T1000 (cell line): ENCODE data around the gene B4GALT3.

Experiments
- DNase-seq: peaks from one replicate; lab custom pipeline; 2025; ENCODE audit warnings: mixed read lengths; lab: John Stamatoyannopoulos, UW

The B4GALT3 gene

DNA sequence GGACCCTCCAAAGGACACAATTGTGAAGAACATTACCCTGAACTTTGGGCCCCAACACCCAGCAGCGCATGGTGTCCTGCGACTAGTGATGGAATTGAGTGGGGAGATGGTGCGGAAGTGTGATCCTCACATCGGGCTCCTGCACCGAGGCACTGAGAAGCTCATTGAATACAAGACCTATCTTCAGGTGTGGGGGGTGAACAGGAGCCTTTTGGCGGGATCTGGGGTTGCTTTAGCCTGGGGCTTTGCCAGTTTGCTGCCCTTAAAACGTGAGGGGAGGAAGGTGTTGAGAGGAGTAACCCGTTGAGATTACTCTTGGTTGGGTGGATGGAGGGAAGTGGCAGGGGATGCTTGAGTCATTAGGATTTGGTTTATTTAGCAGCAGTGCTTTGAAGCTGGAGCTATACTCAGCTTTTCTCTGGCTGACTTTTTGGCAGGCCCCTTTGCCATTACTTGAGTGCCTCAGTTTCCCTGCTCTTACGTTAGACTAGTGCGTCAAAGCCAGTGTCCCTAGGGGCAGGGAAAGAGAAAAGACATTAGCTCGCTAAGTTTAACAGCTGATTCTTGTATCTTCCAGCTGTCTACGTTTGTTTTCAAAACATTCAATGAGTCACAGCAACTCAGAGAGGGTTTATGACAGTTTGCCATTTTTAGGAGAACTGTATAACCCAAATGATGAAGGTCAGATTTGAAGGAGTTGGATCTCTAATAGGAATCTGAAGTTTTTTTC, 29.3 kb upstream of the B4GALT3 start:
- DNase-seq: no peak

DNA sequence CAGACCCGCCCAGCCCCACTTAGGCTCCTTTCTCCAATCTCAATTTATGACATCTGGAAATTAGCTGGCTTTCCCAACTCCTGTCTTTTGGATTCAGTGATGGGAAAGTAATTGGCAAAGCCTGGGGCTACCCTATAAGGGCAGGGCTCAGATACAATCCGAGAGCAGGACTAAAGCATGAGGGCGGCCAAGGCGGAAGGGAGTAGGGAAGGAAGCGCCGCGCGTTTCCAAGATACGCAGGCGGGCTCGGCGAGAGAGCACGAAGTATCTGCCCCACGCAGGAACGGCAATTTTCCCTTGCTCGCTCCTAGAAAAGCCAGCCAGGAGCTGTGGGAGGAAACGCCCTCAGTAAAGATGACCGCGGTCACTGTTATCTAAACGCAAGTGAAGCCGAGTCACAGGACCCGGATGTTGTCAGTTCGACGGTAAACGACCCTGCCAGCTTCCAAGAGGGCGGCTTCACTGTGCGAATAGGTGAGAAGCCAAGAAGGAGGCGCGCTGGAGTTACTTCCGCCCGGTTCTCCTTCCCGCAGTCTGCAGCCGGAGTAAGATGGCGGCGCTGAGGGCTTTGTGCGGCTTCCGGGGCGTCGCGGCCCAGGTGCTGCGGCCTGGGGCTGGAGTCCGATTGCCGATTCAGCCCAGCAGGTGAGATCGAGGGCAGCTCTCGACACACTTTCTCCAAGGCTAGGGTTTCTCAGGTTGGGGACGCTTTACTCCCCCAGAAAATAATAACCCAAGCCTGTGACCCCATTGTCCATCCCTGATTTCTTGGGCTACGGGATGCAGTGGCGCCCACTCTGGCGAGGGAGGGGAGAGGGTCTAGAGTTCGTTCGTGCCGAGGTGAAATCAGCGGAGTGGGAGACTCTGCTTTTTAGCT, 24.8 kb upstream of the B4GALT3 start, which contains the start of gene NDUFS2:
TSS of gene NDUFS2 (plus strand) at position 532 of the 877 bp plus-strand sequence. CDS start at position 551, 19 bp downstream.
- DNase-seq: peak; percentile 85

DNA sequence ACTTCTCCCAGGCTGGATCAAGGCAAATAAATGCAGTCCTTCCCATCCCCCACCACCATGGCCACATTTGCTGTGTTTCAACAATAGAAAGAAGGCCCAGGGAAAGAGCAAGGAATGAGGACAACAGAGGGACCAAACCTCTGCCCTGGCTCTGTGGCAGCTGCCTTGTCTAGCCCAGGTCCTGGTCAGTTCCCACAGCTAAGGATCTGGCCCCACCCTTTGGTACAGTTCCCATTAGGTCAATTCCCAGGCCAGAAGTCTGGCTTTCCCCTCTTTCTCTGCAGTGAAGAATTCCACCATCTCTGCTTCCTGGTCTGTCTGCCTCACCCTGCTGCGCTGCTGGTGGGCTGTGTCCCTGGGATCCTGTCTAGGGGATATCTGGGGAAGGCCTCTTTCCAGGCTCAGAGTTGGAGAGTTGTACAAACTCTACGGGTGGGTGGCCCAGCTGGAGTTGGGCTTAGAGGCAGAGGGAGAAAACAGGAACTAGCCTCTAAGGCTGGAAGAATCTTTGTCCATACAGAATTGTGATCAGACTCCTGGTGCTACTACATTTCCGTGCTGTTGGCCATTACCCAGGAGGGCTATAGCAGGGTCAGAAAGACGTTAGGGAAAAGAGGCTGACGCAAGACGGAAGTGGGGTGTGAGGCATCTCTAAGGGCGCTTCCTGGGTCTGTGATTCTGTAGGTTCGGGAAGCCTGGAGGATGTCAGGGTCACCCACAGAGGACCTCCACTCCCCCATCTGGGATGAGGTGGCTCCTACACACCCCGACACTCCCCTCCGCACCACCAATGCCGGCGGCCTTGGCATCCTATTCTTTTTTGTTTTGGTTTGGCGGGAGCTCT, 23.9 kb upstream of the B4GALT3 start:
- DNase-seq: no peak

DNA sequence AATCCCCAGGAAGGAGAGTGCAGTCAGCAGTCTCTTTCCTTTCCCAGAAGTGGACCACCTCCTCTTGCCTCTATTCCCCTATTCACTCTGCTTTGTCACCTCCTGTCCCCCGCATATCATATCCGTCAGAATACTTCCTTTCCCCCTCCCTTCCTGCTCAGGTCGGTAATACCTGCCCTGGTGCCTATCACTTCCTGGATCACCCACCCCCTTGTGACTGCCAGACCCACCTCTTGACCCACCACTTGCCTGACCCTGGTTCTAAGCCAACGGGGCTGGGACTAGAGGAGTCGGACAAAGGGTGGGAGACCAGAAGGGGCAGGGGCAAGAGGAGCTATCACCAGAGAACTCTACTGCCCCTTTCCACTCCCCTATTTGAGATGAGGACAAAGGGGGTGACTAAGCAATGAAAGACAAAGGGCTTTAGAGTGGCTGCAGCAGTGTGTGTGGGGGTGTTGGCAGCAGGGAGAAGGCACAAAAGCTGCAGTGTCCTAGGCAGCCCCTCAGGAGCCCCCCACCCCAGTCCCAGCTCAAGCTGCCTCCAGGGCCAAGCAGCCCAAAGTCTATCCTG, 23.2 kb upstream of the B4GALT3 start:
- no peak for DNase-seq

DNA sequence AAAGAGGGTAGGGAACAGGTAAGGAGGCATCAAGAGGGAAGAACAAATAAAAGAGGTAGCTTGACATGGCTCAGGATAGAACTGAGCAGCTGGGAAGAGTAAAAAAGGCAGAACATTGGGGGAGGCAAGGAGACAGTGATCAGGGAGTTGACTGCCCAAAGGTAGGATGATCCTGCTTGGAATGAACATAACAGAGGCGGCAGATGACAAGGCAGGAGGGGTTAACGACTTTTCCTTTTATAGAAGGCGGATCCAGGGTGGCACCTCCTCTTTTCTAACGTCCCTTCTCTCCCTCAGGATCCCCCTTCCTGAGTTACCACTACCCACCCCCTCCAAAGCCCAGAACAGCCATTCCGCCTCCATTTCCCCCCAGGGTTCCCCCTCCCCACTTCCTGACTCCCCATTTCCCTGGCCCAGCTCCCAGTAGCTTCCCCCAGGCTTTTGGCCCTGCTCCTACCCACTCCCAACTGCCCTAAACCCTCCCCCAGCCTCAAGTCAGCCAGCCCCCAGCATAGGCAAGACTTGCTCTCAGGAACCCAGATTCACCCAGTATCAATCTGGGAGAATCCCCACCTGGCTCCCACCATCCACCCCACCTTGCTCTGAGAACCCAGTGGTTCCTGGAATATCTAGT, 22.3 kb upstream of the B4GALT3 start:
- no peak for DNase-seq

DNA sequence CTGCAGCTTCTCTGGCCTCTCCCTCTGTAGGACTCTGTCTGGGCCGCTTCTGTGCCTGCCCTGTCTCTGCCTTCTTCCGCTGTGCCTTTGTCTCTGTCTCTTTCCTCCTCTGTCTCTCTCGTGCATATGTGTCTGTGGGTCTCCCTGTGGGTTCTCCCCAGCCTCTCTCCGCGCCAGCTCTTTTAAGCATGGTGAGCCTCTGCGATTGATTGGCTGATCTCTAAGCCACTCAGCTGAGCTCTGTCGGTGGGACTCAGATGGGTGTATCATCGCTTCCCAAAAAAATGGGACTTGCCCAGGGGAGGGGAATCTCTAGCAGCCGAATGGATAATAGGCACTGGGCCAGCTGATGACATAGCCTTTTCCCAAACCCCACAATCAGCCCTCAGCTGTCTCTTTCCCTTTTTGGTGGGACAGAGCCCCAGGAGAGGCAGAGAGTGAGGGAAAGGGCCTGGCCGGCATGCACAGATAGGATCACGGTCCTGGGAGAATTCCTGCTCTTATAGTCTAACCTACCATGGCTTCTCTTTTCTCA, 21.7 kb upstream of the B4GALT3 start, which contains the start of gene ADAMTS4:
TSS of gene ADAMTS4 (minus strand) at position 158 of the 535 bp plus-strand sequence. CDS start 427 bp downstream, outside the sequence.
- DNase-seq: no peak

DNA sequence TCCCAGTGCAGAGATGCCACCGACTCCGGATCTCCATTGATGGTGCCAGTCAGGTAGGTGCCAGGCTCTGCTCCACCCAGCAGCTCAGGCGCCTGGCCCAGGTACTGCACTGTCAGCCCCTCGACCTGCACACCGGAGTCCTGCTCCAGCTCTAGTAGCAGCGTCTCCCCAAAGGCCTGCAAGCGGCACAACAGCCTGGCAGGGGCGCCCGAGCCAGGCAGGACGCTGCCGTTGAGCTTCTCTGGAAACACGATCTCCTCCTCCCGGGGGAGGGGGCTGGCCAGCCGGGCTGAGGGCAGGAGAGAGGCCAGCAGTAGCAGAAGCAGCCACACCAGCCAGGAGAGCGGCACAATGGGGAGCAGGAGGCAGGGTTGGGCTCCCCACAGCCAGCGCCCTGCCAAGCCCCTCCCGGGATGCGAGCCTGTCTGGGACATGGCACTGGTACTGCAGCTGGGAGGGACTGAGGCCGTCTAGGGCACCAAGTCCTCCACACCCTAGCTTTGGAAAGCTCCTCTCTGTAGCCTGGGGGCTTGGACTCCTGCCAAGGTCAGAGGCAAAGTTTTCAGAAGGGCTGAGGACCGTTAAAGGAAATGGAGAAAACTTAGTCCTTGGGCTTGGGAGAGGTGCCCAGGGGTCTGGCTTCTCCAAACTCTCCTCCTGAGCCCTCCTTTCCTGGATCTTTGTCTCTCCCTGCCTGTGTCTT, 21.0 kb upstream of the B4GALT3 start:
- DNase-seq: peak; percentile 9

DNA sequence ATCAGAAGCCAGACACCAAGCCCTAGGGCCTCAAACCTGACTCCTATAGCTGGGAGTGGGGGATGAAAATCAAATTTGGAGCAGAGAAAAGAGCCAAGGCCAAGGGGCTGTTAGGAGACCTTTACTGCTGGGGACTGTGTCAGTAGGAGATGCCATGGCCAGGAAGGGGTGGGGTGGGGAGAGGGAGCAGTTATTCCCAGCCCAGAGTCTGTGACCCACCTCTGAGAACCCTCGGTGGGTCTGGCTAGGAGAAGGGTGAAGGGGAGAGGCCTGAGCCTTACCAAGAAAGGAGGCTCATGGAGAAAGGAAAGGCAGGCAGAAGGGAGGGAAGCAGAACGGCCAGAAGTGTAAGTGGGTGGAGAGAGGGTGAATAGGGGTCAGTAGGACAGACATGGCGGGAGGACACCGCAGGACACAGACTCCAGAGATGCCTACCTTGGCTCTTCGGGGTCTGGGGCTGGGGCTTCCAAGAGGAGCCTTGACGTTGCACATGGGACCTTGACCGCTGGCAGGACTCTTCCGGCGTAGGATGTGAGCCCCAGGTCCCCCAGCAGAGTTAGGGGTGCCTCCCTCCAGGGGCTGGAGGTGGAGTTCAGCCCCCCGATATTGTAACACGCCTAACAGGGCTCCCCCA, 20.4 kb upstream of the B4GALT3 start:
- no peak for DNase-seq

DNA sequence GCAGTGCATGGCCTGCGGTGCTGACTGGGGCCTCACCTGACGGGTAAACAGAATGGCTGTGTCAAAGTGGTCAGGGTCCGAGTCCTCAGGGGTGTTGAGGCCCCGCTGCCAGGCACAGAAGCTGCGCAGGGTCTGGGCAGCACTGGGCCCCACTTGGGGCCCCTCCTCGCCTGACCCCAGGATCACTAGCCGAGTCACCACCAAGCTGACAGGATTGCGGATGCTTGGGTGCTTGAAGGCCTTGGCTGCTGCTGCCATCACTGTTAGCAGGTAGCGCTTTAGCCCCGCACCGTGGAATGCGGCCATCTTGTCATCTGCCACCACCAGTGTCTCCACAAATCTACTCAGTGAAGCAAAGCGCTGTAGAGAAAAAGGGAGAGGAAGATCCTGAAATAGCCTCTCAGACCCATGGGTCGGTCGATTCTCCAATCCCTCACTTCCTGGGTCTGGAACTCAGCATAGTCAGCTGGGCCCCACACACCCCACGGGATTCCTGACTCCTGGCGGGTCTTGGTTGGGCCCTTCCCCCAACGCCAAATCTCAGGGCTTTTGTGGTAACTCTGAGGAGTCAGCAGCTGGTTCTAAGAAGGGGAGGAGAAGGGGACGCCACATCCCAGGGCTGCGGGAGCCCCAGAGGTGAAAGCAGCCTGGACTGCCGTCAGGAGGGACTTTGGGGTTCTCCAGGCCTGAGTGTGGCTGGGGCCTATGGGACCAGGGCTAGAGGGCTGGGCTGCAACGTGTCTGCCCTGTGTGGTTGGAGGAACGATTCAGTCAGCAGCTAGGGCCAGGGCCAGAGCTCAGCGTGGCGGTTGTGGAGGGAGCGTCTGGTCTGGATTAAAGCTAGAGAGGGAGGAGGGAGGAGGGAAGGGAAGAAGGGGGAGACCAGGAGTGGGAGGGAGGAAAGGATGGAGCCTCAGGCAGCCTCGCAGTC, 19.5 kb upstream of the B4GALT3 start:
- DNase-seq: no peak

DNA sequence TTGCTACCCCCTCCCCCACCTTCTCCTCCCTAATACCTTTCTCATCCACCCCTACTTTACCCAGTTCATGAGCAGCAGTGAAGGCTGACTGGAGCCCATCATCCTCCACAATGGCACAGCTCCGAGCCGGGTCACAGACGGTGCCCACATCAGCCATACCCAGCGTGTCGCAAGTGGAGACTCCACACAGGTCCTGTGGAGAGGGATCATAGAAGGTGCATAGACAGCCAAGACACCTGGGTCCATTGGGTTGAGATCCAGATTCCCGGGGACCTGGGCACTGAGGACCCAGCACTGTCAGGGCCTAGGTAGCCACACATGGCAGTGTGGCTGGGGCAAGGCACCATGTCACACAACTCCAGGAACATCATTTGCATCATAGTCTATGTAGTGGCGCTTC, 18.8 kb upstream of the B4GALT3 start:
- DNase-seq: no peak

DNA sequence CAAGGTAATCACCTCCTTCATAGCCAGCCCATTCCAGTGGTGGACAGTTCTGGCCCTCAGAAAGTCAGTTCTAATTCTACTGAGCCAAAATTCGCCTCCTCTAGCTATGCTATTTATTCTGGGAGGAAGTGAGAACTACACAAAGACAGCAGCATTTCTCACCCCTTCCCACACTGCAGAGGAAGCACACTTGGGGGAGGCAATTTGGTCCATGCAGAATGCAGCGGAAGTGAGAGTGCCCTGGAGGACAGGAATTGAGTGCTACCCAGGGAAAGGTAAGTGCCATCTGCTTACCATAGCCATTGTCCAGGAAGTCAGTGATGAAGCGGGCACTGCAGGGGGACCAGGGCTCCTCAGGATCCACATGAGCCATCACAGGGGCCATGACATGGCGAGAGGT, 17.9 kb upstream of the B4GALT3 start:
- no peak for DNase-seq

DNA sequence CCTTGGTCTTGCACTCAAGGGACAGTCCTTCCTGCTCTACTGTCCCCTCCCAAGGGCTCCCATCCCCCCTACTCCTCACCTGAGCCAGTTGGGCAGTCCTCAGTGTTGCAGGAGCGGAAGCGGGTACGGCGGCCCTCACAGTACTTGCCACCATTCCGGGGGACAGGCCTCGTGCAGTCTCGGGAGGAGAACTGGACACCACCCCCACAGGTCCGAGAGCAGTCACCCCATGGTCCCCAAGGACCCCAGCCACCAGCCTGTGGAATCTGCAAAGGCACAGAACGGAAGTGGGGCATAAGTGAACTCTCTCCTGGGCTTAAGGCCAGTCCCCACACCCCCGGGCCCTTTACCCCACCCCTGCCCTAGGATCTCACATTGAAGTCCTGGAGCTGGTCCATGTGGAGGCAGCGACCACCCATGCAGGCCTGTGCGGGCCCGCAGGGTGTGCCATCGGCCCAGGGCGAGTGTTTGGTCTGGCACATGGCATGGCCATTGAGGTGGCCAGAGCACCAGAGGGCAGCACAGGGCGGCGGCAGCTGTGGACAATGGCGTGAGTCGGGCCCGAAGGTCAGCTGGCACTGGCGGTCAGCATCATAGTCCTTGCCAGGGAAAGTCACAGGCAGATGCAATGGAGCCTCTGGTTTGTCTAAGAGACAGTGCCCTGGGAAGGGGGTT, 16.4 kb upstream of the B4GALT3 start:
- DNase-seq: no peak

DNA sequence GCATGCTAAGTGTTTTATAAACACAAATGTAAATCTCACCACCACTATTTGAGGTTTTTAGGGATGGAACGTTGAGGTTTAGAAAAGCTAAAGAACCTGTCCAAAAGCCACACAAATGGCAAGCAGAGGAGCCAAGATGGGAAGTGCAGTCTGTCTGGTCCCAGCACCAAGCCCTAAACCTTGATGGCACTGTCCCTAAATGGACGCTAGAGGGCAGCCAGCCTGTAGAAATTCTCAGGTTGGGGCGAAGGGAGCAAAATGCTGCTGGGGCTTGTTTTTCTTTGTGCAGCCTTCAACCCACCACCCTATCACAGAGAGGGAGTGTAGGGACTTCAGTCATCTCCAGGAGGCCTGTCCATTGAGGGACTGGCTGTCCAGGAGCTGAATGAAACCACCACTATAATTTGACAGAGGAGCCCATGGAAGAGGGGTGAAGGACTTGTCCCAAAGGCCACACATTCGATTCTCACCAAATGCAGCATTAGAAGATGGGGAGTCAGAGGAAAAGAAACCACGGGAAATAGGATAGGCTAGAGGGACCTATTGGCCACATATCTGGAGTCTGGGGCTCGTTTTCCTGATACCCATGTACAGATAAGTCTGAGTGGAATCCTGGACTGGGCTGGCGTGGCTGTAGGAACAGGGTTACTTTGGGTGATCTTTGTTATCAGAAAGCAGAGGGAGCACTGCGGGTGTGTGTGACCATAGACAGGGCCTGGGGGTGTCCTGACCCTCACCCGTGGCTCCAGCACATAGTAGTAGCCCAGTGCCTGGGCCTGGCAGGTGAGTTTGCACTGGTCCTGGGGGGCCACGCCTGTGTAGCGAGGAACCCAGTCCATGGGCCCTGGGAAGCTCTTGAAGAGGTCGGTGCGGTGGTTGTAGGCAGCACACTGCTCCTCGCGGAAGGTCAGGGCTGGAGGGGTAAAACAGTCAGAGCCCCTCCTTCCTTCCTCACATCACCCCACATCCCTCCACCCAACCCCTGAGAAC, 15.5 kb upstream of the B4GALT3 start:
- DNase-seq: peak; percentile 44

DNA sequence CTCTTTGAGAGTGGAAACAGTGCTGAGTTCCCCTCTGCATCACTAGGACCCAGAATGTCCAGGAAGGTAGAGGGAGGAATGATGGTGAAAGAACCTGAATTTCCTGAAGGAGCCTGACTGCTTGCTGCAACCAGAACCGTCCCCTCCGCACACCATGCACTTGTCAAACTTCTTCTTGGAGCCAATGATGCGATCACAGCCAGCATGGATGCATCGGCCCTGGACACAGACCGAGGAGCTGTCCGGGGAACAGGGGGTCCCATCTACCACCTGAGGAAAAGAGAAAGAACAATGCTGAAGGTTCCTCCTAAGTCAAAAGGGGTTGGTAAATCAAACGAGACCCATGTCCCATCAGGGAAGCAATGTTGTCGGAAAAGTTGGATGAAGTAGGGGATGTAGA, 14.7 kb upstream of the B4GALT3 start:
- DNase-seq: no peak

DNA sequence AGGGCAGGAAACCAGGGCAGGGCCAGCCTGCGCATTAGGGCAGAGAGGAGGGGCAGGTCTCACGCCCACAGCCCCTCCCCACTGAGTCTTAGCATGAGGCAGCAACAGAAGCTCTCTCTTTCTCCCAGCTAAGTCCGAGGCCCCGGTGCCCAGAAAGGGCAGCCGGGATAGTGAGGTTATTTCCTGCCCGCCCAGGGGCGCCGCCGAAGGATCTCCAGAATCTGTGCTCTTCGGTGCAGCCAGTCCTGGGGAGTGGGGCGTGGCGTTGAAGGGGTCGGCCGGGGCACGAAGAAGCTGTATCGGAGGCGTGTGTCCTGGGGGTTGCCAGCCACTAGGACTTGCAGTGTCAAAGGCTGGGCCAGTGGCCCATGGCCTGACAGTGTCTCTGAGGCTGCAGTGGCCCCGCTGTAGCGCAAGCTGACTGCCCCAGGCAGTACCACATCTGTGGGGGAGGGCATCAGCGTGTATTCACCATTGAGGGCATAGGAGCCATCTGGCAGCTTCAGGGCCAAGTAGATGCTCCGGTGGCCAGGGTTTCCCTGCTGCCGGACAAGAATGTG, 13.7 kb upstream of the B4GALT3 start:
- DNase-seq: no peak

DNA sequence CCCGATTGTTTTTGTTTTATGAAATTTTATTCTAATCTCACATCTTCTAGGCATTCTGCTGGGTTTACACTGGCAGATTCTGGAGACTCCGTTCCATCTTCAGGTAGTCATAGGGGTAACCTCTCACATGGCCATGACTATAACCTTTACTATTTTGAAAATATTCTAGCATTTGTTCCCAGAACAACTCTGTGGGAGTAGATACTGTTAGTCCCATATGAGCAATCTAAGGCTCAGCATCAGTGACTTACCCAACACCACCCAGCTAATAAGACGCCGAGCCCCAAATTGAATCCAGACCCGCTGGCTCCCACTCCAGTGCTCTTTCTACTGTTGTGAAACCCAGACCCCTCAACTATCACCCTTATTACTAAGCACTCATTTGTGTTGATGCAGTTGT, 11.7 kb upstream of the B4GALT3 start:
- no peak for DNase-seq

DNA sequence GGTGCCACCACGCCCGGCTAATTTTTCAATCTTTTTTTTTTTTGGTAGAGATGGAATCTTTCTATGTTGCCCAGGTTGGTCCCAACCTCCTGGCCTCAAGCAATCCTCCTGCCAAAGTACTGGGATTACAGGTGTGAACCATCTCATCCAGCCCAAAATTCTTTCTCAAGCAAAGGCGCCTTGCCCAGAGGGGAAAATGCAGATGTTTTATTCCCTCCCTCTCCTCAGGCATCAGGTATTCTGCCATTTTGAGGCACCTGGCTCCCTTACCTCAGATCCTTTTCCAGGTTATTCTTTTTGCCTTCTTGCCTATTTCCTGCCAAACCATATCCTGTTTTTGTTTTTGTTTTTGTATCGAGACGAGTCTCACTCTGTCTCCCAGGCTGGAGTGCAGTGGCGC, 11.1 kb upstream of the B4GALT3 start:
- DNase-seq: no peak
